NCI-H1694 (cell line): ENCODE results near the gene FPR3.

Source experiments
- DNase-seq: peaks from one replicate; lab custom pipeline; 2025; lab: John Stamatoyannopoulos, UW

FPR3 gene

GRCh38 chr19:51807111-51807701, 12.2 kb downstream of the FPR3 start:
- DNase-seq: no peak

- no peak for DNase-seq
Measured at GRCh38 chr19:51807925-51808324, 13.0 kb downstream of the FPR3 start.

GRCh38 chr19:51808333-51808986, 13.5 kb downstream of the FPR3 start:
- DNase-seq: no peak

- no peak for DNase-seq
Measured at GRCh38 chr19:51809787-51810186, 14.8 kb downstream of the FPR3 start.

- no peak for DNase-seq
Measured at GRCh38 chr19:51810223-51810622, 15.3 kb downstream of the FPR3 start.

- DNase-seq: no peak
Measured at GRCh38 chr19:51811344-51811743, 16.4 kb downstream of the FPR3 start.

- DNase-seq: no peak
Measured at GRCh38 chr19:51815043-51815442, 20.1 kb downstream of the FPR3 start.

GRCh38 chr19:51816711-51817110, 21.8 kb downstream of the FPR3 start:
- DNase-seq: no peak

- DNase-seq: no peak
Measured at GRCh38 chr19:51820011-51820410, 25.1 kb downstream of the FPR3 start.

GRCh38 chr19:51820831-51821446, 26.0 kb downstream of the FPR3 start:
- no peak for DNase-seq

GRCh38 chr19:51821456-51821855, 26.5 kb downstream of the FPR3 start:
- DNase-seq: no peak

GRCh38 chr19:51821921-51822320, 27.0 kb downstream of the FPR3 start:
- no peak for DNase-seq

- no peak for DNase-seq
Measured at GRCh38 chr19:51822325-51822724, 27.4 kb downstream of the FPR3 start.

GRCh38 chr19:51822946-51823345, 28.0 kb downstream of the FPR3 start:
- DNase-seq: no peak

GRCh38 chr19:51824281-51825005, 29.5 kb downstream of the FPR3 start:
- DNase-seq: no peak

GRCh38 chr19:51830274-51830673, 35.3 kb downstream of the FPR3 start:
- no peak for DNase-seq

- no peak for DNase-seq
Measured at GRCh38 chr19:51837145-51837544, 42.2 kb downstream of the FPR3 start.

GRCh38 chr19:51861870-51862622, 67.1 kb downstream of the FPR3 start:
- no peak for DNase-seq

- no peak for DNase-seq
Measured at GRCh38 chr19:51873097-51873496, 78.1 kb downstream of the FPR3 start.
